ENCODE data around the gene BAZ2B. TPM values are rescaled to one million over a fixed set of nuclear protein-coding genes. Genes with fewer than 3 reads are reported as not detected.

BAZ2B gene
- total and polyA plus RNA-seq, 4 experiments from 2014 or later, result 4.3 to 35.6 (median 25.9) TPM

DNA sequence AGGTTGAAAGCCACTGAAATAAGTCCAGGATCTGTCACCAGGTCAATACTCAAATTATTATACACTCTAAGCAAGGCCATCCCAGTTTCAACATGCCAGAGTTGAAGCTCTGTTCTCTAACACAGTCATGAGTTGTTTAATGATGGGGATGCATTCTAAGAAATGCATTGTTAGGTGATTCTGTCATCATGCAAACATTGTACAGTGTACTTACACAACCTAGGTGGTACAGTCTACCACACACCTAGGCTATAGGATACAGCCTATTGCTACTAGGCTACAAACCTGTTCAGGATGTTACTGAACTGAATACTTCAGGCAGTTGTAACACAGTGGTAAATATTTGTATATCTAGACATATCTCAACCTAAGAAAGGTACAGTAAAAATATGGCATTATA is 162.2 kb downstream of the BAZ2B start:
- Histone ChIP-seq H3K27ac (ENCODE audit: low read depth, low read length) (no peak overlapping the region), H3K4me1 (ENCODE audit: insufficient read depth, low read length) (peaks cover 26% of the 10 kb centered on the region), H3K9me3 (ENCODE audit: control insufficient read depth in 1 of 2, low read length in 2 of 2) (no peaks in the 10 kb centered on the region), H3K27me3 (ENCODE audit: insufficient read depth, low read length) (no peaks in the 10 kb centered on the region), H3K36me3 (ENCODE audit: insufficient read depth, low read length) (no peaks in the 10 kb centered on the region), H3K4me3 (ENCODE audit: low read length in 2 of 2) (no peak overlapping the region)
- Mint-ChIP-seq H3K36me3 (peaks cover 3 to 8% of the 10 kb centered on the region in 2 donors), H3K9me3 (no peaks in the 10 kb centered on the region), H3K27me3 (no peaks in the 10 kb centered on the region), H3K4me1 (peaks cover 15 to 30% (median 24%) of the 10 kb centered on the region in 4 donors), H3K27ac (no peak overlapping the region), H3K4me3 (no peak overlapping the region)
- ChIA-PET CTCF (ENCODE audit: partially characterized antibody) (no interaction called here), POLR2A (ENCODE audit: partially characterized antibody) (no interaction called here)
- DNase-seq, result no peak
- intact Hi-C loops (cut with micrococcal nuclease), result no loop called here

DNA sequence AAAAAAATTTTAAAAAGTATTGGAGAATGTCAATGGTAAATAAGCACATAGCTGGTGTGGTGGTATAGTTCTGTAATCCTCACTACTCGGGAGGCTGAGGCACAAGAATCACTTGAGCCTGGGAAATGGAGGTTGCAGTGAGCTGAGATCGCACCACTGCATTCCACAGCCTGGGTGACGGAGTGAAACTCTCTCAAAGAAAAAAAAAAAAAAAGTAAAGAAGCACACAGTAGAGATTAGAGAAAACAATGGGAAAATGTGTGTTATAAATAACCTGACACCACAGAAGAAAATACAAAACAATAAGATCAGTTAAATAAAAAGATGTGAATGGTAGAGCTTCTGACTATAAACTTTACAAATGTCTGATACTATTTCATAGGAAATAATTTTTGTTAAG is 166.2 kb downstream of the BAZ2B start:
- H3K9me3 Mint-ChIP-seq, result peaks cover 0 to 4% (median 0%) of the 10 kb centered on the region in 8 donors
- H3K4me1 Mint-ChIP-seq, result peaks cover 0 to 1% (median under 1%) of the 10 kb centered on the region in 4 donors
- H3K27ac ChIP-seq (ENCODE audit: low read depth, low read length), result no peak overlapping the region
- H3K27me3 ChIP-seq (ENCODE audit: insufficient read depth, low read length), result no peaks in the 10 kb centered on the region
- no peaks in the 10 kb centered on the region for H3K9me3 ChIP-seq (ENCODE audit: control insufficient read depth in 1 of 2, low read length in 2 of 2)
- POLR2A ChIA-PET (ENCODE audit: partially characterized antibody), result no interaction called here
- H3K36me3 ChIP-seq (ENCODE audit: insufficient read depth, low read length), result peaks cover 4% of the 10 kb centered on the region
- intact Hi-C loops (cut with micrococcal nuclease), result no loop called here
- H3K4me3 Mint-ChIP-seq, result no peak overlapping the region
- no peaks in the 10 kb centered on the region for H3K4me1 ChIP-seq (ENCODE audit: insufficient read depth, low read length)
- peaks cover 28 to 38% of the 10 kb centered on the region in 2 donors for H3K36me3 Mint-ChIP-seq
- no peaks in the 10 kb centered on the region for H3K27me3 Mint-ChIP-seq
- DNase-seq, result no peak
- no peak overlapping the region for H3K4me3 ChIP-seq (ENCODE audit: low read length in 2 of 2)
- CTCF ChIA-PET (ENCODE audit: partially characterized antibody), result no interaction called here
- H3K27ac Mint-ChIP-seq, result no peak overlapping the region

DNA sequence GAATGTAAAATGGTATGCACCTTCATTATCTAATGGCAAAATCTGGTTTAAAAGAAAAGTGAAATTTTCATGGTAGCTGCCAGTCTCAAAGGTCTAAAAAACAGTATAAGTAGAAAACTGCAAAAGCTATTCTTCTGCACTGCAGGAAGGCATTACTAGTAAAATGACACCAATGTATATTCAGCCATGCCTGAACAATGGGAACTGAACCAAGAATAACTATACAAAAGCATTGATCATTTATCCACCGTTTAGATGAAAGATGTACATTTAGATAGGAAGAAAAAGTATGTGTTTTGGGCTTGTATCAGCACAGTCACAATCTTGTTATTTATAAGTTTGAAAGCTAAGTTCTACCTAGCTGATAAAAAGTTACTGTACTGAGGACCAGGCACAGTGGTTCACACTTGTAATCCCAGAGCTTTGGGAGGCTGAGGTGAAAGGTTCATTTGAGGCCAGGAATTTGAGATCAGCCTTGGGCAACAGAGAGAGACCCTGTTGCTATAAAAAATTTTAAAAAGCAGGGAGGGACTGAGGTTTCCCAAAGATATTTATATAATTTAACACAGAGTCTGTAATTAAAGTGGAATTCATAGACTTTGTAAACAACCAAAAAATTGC is 166.7 kb downstream of the BAZ2B start:
- CTCF ChIA-PET (ENCODE audit: partially characterized antibody), result no interaction called here
- peaks cover 0 to 4% (median 0%) of the 10 kb centered on the region in 8 donors for H3K9me3 Mint-ChIP-seq

DNA sequence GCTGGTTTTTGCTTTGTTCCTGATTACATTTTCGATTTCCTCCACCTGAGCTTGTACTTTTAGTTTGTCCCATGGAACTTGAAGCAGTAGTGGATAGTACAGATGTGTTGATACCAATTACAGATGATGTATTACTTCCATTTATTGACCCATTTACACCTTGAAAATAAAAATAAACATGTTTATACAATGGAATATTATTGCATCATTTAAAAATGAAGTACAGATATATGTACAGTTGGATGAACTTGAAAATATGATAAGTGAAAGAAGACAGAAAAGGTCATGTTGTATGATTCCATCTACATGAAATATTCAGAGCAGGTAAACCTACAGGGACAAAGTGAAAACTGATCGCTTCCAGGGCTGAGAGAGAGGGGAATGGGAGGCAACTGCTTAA is 169.5 kb downstream of the BAZ2B start:
- no peaks in the 10 kb centered on the region for H3K9me3 ChIP-seq (ENCODE audit: control insufficient read depth in 1 of 2, low read length in 2 of 2)
- no peaks in the 10 kb centered on the region for H3K27me3 Mint-ChIP-seq
- ChIA-PET CTCF (ENCODE audit: partially characterized antibody) (no interaction called here), POLR2A (ENCODE audit: partially characterized antibody) (no interaction called here)
- no peak overlapping the region for H3K4me3 ChIP-seq (ENCODE audit: low read length in 2 of 2)
- H3K27ac ChIP-seq (ENCODE audit: low read depth, low read length), result no peak overlapping the region
- no peaks in the 10 kb centered on the region for H3K27me3 ChIP-seq (ENCODE audit: insufficient read depth, low read length)
- no peak for DNase-seq
- peaks cover 4% of the 10 kb centered on the region for H3K36me3 ChIP-seq (ENCODE audit: insufficient read depth, low read length)
- peaks cover 0 to 4% (median 0%) of the 10 kb centered on the region in 8 donors for H3K9me3 Mint-ChIP-seq
- no peak overlapping the region for H3K27ac Mint-ChIP-seq
- no peaks in the 10 kb centered on the region for H3K4me1 ChIP-seq (ENCODE audit: insufficient read depth, low read length)
- H3K4me1 Mint-ChIP-seq, result no peaks in the 10 kb centered on the region
- H3K36me3 Mint-ChIP-seq, result peaks cover 51 to 59% of the 10 kb centered on the region in 2 donors
- H3K4me3 Mint-ChIP-seq, result no peak overlapping the region
- intact Hi-C loops (cut with micrococcal nuclease), result no loop called here

More for the DNA sequence above, 166.7 kb downstream of the BAZ2B start:
- peaks cover 4% of the 10 kb centered on the region for H3K36me3 ChIP-seq (ENCODE audit: insufficient read depth, low read length)
- no peaks in the 10 kb centered on the region for H3K27me3 ChIP-seq (ENCODE audit: insufficient read depth, low read length)
- H3K27ac ChIP-seq (ENCODE audit: low read depth, low read length), result no peak overlapping the region
- intact Hi-C loops (cut with micrococcal nuclease), result no loop called here
- H3K27ac Mint-ChIP-seq, result no peak overlapping the region
- peaks cover 0 to 1% (median 0%) of the 10 kb centered on the region in 4 donors for H3K4me1 Mint-ChIP-seq
- H3K36me3 Mint-ChIP-seq, result peaks cover 34 to 43% of the 10 kb centered on the region in 2 donors
- H3K27me3 Mint-ChIP-seq, result no peaks in the 10 kb centered on the region
- no peak overlapping the region for H3K4me3 Mint-ChIP-seq
- DNase-seq, result no peak
- H3K9me3 ChIP-seq (ENCODE audit: control insufficient read depth in 1 of 2, low read length in 2 of 2), result no peaks in the 10 kb centered on the region
- no peak overlapping the region for H3K4me3 ChIP-seq (ENCODE audit: low read length in 2 of 2)
- POLR2A ChIA-PET (ENCODE audit: partially characterized antibody), result no interaction called here
- no peaks in the 10 kb centered on the region for H3K4me1 ChIP-seq (ENCODE audit: insufficient read depth, low read length)

DNA sequence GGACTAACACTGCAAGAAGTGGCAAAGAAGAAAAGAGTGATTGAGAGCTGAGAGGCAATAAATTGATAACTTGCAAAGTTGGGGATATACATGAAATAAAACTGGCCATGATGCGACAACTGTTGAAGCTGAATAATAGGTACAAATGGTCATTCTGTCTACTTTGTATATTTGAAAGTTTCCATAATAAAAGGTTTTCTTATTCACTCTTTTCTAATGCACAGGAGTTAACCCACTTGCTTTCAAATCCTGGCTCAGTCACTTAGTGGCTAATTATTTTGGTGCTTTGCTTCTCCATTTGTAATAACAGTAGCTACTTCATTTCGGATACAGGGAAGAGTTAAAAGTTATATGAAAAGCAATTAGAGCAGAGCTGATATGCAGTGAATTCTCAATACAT is 170.1 kb downstream of the BAZ2B start:
- no peak overlapping the region for H3K4me3 Mint-ChIP-seq
- intact Hi-C loops (cut with micrococcal nuclease), result no loop called here
- H3K36me3 Mint-ChIP-seq, result peaks cover 54 to 60% of the 10 kb centered on the region in 2 donors
- Histone ChIP-seq H3K4me3 (ENCODE audit: low read length in 2 of 2) (no peak overlapping the region), H3K27ac (ENCODE audit: low read depth, low read length) (no peak overlapping the region), H3K27me3 (ENCODE audit: insufficient read depth, low read length) (no peaks in the 10 kb centered on the region), H3K9me3 (ENCODE audit: control insufficient read depth in 1 of 2, low read length in 2 of 2) (no peaks in the 10 kb centered on the region), H3K4me1 (ENCODE audit: insufficient read depth, low read length) (no peaks in the 10 kb centered on the region), H3K36me3 (ENCODE audit: insufficient read depth, low read length) (peaks cover 4% of the 10 kb centered on the region)
- no peaks in the 10 kb centered on the region for H3K4me1 Mint-ChIP-seq
- peaks cover 0 to 4% (median 0%) of the 10 kb centered on the region in 8 donors for H3K9me3 Mint-ChIP-seq
- ChIA-PET CTCF (ENCODE audit: partially characterized antibody) (no interaction called here), POLR2A (ENCODE audit: partially characterized antibody) (no interaction called here)
- peak overlapping the region in 1 of 7 donors; percentile 39 for H3K27ac Mint-ChIP-seq
- no peak for DNase-seq
- no peaks in the 10 kb centered on the region for H3K27me3 Mint-ChIP-seq

DNA sequence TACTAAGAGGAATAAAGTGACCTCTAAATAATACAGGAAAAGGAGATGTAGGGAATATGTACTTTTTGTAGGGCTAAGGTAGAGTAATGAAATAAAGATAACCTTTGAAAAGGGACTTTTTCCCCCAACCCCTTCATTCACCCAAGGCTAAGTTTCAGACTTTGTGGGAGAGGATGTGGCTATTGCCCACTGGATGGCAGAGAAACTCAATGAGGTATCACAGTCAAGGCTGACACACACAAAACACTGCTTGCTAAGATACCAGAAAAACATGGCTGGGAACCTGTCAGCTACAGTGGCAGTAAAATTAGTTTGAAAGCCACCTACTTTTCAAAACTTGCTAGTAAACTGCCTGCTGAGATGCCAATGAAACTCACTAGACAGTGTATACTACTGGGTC is 171.0 kb downstream of the BAZ2B start:
- no peaks in the 10 kb centered on the region for H3K9me3 ChIP-seq (ENCODE audit: control insufficient read depth in 1 of 2, low read length in 2 of 2)

DNA sequence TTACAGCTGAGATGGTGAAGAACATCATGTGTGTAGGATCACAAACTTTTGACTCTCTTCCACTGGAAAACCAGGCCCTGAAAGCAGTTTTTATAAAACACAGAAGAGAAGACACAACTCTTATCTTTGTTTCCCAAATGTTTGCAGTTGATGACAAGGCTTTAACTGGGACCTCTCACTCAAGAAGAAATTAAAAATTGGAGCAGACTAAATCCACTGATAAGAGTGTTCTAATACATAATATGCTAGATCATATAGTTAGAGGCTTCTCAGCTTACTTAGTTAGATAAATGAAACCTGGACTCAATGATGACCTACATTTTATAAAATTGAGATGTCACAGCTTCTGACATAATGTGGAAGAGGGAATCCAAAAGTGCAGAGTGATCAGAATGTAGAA is 171.6 kb downstream of the BAZ2B start:
- Histone ChIP-seq H3K9me3 (ENCODE audit: control insufficient read depth in 1 of 2, low read length in 2 of 2) (no peaks in the 10 kb centered on the region), H3K36me3 (ENCODE audit: insufficient read depth, low read length) (peaks cover 4% of the 10 kb centered on the region), H3K27me3 (ENCODE audit: insufficient read depth, low read length) (no peaks in the 10 kb centered on the region), H3K4me3 (ENCODE audit: low read length in 2 of 2) (no peak overlapping the region), H3K4me1 (ENCODE audit: insufficient read depth, low read length) (no peaks in the 10 kb centered on the region), H3K27ac (ENCODE audit: low read depth, low read length) (no peak overlapping the region)
- no peaks in the 10 kb centered on the region for H3K27me3 Mint-ChIP-seq
- POLR2A ChIA-PET (ENCODE audit: partially characterized antibody), result no interaction called here
- H3K4me3 Mint-ChIP-seq, result no peak overlapping the region
- H3K4me1 Mint-ChIP-seq, result no peaks in the 10 kb centered on the region
- no peak for DNase-seq
- peaks cover 59 to 64% of the 10 kb centered on the region in 2 donors for H3K36me3 Mint-ChIP-seq
- intact Hi-C loops (cut with micrococcal nuclease), result no loop called here
- peaks cover 0 to 4% (median 0%) of the 10 kb centered on the region in 8 donors for H3K9me3 Mint-ChIP-seq
- CTCF ChIA-PET (ENCODE audit: partially characterized antibody), result no interaction called here
- H3K27ac Mint-ChIP-seq, result no peak overlapping the region

More for the DNA sequence above, 171.0 kb downstream of the BAZ2B start:
- Histone ChIP-seq H3K4me3 (ENCODE audit: low read length in 2 of 2) (no peak overlapping the region), H3K27me3 (ENCODE audit: insufficient read depth, low read length) (no peaks in the 10 kb centered on the region), H3K4me1 (ENCODE audit: insufficient read depth, low read length) (no peaks in the 10 kb centered on the region), H3K36me3 (ENCODE audit: insufficient read depth, low read length) (peaks cover 4% of the 10 kb centered on the region), H3K27ac (ENCODE audit: low read depth, low read length) (no peak overlapping the region)
- CTCF ChIA-PET (ENCODE audit: partially characterized antibody), result no interaction called here
- H3K36me3 Mint-ChIP-seq, result peaks cover 57 to 63% of the 10 kb centered on the region in 2 donors
- H3K4me1 Mint-ChIP-seq, result no peaks in the 10 kb centered on the region
- POLR2A ChIA-PET (ENCODE audit: partially characterized antibody), result no interaction called here
- H3K4me3 Mint-ChIP-seq, result no peak overlapping the region
- intact Hi-C loops (cut with micrococcal nuclease), result no loop called here
- no peak for DNase-seq
- no peak overlapping the region for H3K27ac Mint-ChIP-seq
- H3K27me3 Mint-ChIP-seq, result no peaks in the 10 kb centered on the region
- H3K9me3 Mint-ChIP-seq, result peaks cover 0 to 4% (median 0%) of the 10 kb centered on the region in 8 donors
